DMS79 treated with DMSO at 0.1 percent for 48 hours (cell line): ENCODE data around the gene SLC25A47.
A peak's percentile ranks its signal among the peaks of the same experiment; 100 is the strongest.
"Not testable (repeated sequence)": the region's sequence is repeated elsewhere in the genome, so short reads cannot be mapped to it uniquely, and the experiment has no call there.

Source experiments
- DNase-seq: peaks from one replicate; lab custom pipeline; 2025; lab: John Stamatoyannopoulos, UW

Gene SLC25A47

GRCh38 chr14:100325231-100325632 is 2.1 kb downstream of the SLC25A47 start:
- DNase-seq = no peak

DNA sequence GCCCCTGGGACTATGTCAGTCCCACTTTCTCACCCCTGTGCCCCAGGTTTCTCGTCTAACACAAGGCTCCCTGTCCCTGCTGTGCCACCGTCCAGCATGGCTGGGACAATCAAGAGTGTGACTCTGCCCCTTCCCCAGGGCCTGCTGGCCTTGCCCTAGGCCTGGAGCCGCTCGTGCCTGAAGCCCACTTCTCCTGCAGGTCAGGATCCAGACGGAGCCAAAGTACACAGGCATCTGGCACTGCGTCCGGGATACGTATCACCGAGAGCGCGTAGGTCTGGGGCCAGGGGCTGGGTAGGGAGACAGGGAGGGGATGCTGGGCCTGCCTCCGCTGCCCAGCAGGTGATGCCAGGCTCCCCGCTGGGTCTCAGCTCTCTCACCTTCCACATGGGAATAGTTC is 2.8 kb downstream of the SLC25A47 start:
- DNase-seq = no peak

DNA sequence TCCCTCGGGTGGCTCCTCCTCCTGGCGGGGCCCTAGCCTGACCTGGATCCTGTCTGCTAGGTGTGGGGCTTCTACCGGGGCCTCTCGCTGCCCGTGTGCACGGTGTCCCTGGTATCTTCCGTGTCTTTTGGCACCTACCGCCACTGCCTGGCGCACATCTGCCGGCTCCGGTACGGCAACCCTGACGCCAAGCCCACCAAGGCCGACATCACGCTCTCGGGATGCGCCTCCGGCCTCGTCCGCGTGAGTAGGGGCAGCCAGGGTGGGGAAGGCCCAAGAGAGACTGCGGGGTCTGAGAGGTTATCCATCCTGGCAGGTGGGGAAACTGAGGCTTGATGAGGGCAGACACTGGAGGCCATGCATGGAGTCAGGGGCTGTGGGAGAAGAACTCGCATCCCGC is 4.0 kb downstream of the SLC25A47 start:
- DNase-seq = no peak

GRCh38 chr14:100328495-100329163 is 5.5 kb downstream of the SLC25A47 start:
- DNase-seq = no peak

- no peak for DNase-seq
Observed at GRCh38 chr14:100329233-100330006, 6.3 kb downstream of the SLC25A47 start.

GRCh38 chr14:100330007-100330344 is 6.8 kb downstream of the SLC25A47 start:
- no peak for DNase-seq

DNA sequence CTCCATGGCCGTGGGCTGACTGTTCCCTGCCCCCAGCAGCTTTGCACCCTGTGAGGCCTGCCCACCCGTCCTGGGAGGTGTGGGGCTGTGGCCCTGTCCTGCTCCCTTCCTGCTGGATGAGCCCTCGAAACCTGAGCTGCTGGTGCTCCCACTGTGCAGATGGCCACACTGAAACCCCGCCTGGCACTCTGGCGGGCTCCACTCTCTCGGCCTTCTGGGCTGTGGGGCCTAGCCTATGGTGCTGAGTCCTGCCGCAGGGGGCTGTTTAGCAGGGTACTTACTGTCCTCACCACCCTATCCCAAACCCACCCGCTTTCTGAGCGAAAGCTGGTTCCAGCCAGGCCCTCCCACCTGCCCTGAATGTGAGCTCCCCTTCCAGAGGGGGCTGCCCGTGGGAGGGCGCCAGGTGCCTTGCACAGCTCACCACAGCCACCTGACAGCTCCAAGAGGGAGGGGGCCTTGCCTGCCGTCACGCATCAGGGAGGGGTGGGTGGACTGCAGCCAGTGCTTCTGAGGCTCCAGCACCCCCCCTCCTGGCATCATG is 7.3 kb downstream of the SLC25A47 start:
- peak; percentile 49 for DNase-seq

DNA sequence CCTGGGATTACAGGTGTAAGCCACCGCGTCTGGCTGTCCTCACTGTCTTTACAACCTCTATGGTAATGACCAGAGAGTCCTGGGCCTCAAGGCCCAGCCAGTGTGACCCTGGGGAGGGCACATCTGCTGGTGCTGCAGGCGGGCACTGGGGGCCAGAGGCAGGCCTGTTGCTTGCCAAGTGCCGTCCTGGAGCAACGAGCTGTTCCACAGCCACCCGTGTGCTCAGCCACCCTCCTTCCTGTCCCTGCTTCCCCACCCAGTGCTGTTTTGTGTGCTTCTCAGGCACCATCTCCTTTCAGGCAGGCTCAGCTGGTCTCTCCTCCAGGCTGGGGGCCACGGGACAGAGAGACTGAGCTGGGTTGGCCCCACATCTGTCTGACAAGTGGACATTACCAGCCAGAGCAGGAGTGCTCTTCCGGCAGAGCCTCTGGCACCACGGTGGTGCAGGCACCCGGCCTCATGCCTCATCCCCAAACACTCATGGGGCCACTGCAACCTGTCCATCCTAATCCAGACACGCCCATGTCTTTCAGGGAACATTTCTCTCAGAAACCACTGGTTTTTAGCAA is 9.0 kb downstream of the SLC25A47 start:
- no peak for DNase-seq

DNA sequence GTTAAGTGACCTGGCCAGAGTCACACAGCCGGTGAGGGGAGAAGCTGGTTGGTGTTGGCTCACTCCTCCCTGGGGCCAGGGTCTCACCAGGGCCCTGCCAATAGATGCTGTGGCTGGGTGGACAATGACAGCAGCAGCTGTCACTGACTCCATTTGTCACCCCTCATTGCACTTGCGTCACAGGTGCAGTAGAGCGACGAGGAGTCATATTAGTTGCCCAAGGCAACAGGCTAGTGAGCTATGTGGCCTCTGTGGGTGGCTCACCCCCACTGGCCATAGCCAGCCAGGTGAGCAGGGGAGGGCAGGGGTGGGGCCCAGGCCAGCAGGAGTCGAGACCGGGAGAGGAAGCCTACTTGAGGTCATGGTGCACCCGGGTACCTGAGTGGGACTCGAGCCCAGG is 9.7 kb downstream of the SLC25A47 start:
- peak; percentile 90 for DNase-seq

GRCh38 chr14:100333311-100333710 is 10.2 kb downstream of the SLC25A47 start:
- DNase-seq = no peak

- no peak for DNase-seq
Observed at GRCh38 chr14:100333827-100334226, 10.7 kb downstream of the SLC25A47 start.

DNA sequence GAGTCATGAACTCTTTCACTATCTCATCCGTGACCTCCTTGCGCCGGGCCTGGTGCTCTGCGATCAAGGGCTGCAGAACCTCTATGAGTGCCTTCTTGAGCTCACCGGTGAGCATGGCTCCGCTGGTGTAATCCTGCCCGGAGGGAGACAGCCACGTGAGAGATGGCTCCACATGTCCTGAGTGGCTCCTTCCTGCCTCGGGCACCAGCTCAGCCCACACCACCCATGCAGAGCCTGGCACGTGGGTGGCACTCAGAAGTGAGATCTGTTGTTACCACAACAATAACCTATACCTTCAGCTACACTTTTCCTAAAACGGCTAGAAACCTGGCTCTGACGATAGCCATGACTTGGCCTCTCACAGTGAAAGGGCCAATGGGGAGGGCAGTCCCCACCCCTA is 11.8 kb downstream of the SLC25A47 start:
- DNase-seq = no peak

DNA sequence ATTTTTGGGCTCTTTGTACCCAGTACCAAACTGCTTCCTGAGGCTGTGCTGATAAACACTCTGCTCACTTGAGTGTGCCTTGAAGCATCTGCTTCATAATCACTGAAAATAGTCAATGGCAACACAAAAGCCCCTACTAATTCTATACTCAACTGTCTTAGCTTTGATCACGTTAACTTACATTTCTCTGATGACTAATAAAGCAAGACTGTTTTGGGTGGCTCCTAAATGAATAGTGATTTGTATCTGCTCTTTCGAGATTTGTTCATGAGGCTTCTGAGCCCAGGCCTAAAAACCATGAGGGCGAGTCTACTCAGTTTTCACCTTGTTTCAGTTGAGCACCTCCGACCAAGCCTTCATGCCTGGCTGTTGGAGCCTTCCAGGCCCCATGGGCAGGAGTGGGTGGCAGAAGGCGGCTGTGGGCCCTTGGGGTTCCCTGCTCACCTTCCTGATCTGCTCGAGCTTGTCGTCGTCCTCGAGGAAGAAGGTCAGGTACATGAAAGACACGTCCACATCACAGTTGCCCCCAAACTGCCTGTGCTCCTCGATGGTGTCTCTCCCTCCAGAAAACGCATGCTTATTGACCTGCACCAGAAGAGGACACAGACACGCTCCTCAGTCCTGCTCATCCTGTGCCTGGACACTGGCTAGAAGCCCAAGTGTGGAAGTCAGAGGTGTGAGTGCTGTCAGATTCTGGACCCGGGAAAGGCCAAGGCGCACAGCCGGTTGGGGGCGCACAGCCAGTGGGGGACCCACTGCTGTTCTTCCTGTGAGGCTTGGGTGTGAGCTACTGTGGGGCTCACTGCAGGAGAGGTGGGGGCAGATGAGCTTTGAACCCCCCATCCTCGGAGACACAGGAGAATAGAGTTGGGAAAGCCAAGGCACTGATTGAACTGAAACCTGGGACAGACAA is 13.7 kb downstream of the SLC25A47 start:
- no peak for DNase-seq

GRCh38 chr14:100339766-100340422 is 16.8 kb downstream of the SLC25A47 start:
- no peak for DNase-seq

GRCh38 chr14:100340423-100340813 is 17.3 kb downstream of the SLC25A47 start:
- DNase-seq = no peak

GRCh38 chr14:100341301-100342031 is 18.3 kb downstream of the SLC25A47 start:
- DNase-seq = no peak

DNA sequence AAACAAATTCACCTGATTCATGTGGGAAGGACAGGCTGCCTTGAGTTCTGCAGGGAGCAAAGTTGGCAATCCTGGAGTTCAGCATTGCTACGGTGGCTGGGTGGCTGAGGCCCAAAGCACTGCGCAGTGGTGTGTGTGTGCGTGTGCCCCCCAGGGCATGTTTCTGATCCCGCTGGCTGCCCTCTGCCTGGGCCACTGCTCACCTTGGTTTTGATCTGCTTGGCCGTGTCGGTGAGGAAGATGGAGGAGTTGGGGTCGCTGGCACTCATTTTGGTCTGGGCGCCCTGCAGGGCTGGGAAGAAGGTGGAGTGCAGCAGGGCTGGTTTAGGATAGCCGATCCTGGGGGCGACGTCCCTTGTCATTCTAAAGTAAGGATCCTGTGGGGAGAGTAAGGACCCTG is 19.1 kb downstream of the SLC25A47 start:
- DNase-seq = no peak

DNA sequence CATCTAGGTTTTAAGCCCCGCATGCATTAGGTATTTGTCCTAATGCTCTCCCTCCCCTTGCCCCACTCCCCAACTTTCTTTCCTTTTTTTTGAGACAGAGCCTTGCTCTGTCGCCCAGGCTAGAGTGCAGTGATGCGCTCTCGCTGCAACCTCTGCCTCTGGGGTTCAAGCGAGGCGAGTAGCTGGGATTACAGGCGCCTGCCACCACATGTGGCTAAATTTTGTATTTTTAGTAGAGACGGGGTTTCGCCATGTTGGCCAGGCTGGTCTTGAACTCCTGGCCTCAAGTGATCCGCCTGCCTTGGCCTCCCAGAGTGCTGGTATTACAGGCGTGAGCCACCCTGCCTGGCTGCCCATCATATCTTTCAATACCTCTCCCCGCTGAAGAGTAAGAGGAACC is 19.7 kb downstream of the SLC25A47 start:
- DNase-seq = not testable (repeated sequence)

- DNase-seq = not testable (repeated sequence)
Observed at GRCh38 chr14:100344657-100345056, 21.5 kb downstream of the SLC25A47 start.

DNA sequence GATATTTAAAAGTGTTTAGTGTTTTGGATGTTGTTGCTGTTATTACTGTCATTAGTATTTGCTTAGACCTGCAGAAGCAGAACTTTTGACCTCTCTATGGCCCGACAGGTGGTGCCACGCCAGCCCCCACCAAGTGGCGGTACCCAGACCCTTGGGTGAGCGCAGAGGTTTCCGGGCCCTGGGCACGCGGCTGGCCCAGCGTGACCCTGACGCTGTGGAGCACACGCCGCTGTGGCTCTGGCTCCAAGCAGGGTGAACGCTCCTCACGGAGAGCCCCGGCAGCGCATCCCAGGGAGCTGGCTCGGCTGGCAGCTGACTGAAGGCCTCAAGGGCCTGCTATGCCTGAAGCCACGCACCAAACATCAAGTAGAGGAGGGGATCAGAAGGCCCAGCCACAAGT is 22.6 kb downstream of the SLC25A47 start:
- DNase-seq = peak; percentile 45
